Spleen (tissue), 11 donors: ENCODE measurements around the gene ATP1A2. TPM values are rescaled to one million over a fixed set of nuclear protein-coding genes. Genes with fewer than 3 reads are reported as not detected.
A peak's percentile ranks its signal among the peaks of the same experiment; 100 is the strongest.
"Not testable (repeated sequence)": the region's sequence is repeated elsewhere in the genome, so short reads cannot be mapped to it uniquely, and the experiment has no call there.

ENCODE experiments used
- DNase-seq: peaks from one replicate; pipeline ENCODE4 v3.0.0-alpha.2; 2020
- H3K27ac ChIP-seq, 8 donors: fragments of 200-600 bp; sonication (generic) in 7 of 8; 1 replicate in 4 of 8; 2 replicates in 4 of 8; pipeline versions ENCODE4 v1.5.0 to v1.8.0; 2016 to 2021; ENCODE audit warnings: inconsistent platforms in 4 of 8, mild to moderate bottlenecking in 4 of 8, moderate library complexity in 1 of 8
- H3K27me3 ChIP-seq, 7 donors: fragments of 200-600 bp; sonication (generic) in 6 of 7; replicated peaks in 1 of 7; 1 replicate in 4 of 7; 2 replicates in 3 of 7; pipeline versions ENCODE4 v1.5.0 to v1.8.0; 2016 to 2021; ENCODE audit warnings: inconsistent platforms in 3 of 7, mild to moderate bottlenecking in 1 of 7
- H3K36me3 ChIP-seq, 6 donors: fragments of 200-600 bp; sonication (generic) in 5 of 6; 1 replicate in 4 of 6; 2 replicates in 2 of 6; pipeline versions ENCODE4 v1.5.0 to v1.8.0; 2016 to 2021; ENCODE audit warnings: inconsistent platforms in 2 of 6
- H3K4me1 ChIP-seq, 6 donors: fragments of 200-600 bp; sonication (generic) in 5 of 6; 1 replicate in 3 of 6; 2 replicates in 3 of 6; pipeline versions ENCODE4 v1.5.0 to v1.8.0; 2016 to 2021; ENCODE audit warnings: inconsistent platforms in 3 of 6
- H3K4me3 ChIP-seq, 8 donors: fragments of 200-600 bp; sonication (generic) in 7 of 8; 1 replicate in 4 of 8; 2 replicates in 4 of 8; pipeline versions ENCODE4 v1.5.0 to v1.8.0; 2016 to 2021; ENCODE audit warnings: inconsistent platforms in 4 of 8, mild to moderate bottlenecking in 4 of 8, moderate library complexity in 2 of 8
- H3K9me3 ChIP-seq, 8 donors: fragments of 200-600 bp; sonication (generic) in 7 of 8; 1 replicate in 4 of 8; 2 replicates in 4 of 8; pipeline versions ENCODE4 v1.5.0 to v1.8.0; 2016 to 2021; ENCODE audit warnings: inconsistent platforms in 4 of 8
- POLR2A ChIP-seq, 3 donors: fragments of 450-650 bp; IDR thresholded peaks; one replicate each; pipeline ENCODE4 v1.5.1; 2017; ENCODE audit warnings: antibody characterized with exemption in 3 of 3, mild to moderate bottlenecking in 1 of 3
- POLR2AphosphoS5 ChIP-seq, 3 donors: sonication (generic); formaldehyde crosslinking; IDR thresholded peaks; one replicate each; pipeline ENCODE4 v1.5.1; 2017; ENCODE audit warnings: antibody characterized with exemption in 3 of 3
- WGBS, 5 donors: extraction: QIAGEN DNeasy Blood & Tissue Kit in 3 of 5; methylation state at CpG; one replicate each; pipeline versions ENCODE4 v1.1.5 to v1.1.7; 2013 to 2018; 5-methylcytosine and 5-hydroxymethylcytosine counted together
- intact Hi-C: fragments of 100-400 bp; cut with DNase I; formaldehyde crosslinking; loops from one replicate; pipeline ENCODE4 v1.15.0; 2023; ENCODE audit warnings: low total_unique reads
- polyA plus RNA-seq, 3 donors: library from polyadenylated mRNA; stranded (reverse); fragments of 200-250 nt; gene quantifications; one replicate each; pipeline ENCODE4 v1.2.1, GENCODE V29; 2013
- total RNA-seq, 7 donors: library from RNA; depleted of rRNA in 3 of 7; stranded (reverse); fragments of >200 nt in 3 of 7; fragmentation: NEBNext Ultra II Directional in 4 of 7; extraction: Animal tissue kit (Norgen Biotek cat#: 25700) in 4 of 7; gene quantifications; one replicate each; pipeline versions ENCODE4 v1.1.0 to v1.2.1, GENCODE V29; 2016 to 2021
- TF ChIP-seq, protein P1 (sequence below), 11 experiments: fragments of 200-600 bp in 7 of 11; fragments of 450-650 bp in 4 of 11; sonication (generic) in 4 of 11; IDR thresholded peaks in 8 of 11; conservative IDR thresholded peaks in 3 of 11; 1 replicate in 7 of 11; 2 replicates in 4 of 11; pipeline versions ENCODE4 v1.4.0 to v1.8.0; 2016 to 2021; ENCODE audit warnings: antibody characterized with exemption in 11 of 11, inconsistent platforms in 4 of 11, mild to moderate bottlenecking in 1 of 11
- donor health status: healthy with polysubstance abuse.
- donor health status: DM: no; HTN: no; CAD: no; lungs with moderate emphysema.
- donor health status: DM: no; HTN: no; CAD: no.
- donor health status: Bipolar disorder and iron deficiency.
- donor health status: healthy.
- donor health status: DM: no; HTN: no; CAD: no.
- donor health status: DM: yes; HTN: yes; CAD: no.

The ATP1A2 gene
- total and polyA plus RNA-seq, 10 donors = 0.13 to 19.1 (median 0.85) TPM

DNA sequence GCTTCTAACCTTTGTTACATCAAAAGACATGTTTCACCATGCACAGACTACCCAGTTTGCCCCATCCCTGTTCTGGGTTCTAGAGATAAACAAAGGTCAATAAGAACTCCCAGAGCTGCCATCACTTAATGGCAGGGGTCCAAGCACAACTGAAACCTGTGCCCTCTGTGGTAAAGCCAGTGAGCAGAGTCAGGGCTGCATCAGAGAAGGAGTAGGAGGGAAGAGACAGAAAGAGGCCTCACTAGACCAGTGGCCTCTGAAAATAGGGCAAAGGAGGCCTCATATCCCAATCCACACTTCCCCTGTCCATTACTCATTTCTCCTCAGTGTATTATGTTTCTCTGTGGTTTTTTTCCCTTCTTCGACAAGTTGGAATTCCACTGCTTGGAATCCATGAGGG, 10.2 kb downstream of the ATP1A2 start:
- H3K4me1 ChIP-seq = no peaks in the 10 kb centered on the region

DNA sequence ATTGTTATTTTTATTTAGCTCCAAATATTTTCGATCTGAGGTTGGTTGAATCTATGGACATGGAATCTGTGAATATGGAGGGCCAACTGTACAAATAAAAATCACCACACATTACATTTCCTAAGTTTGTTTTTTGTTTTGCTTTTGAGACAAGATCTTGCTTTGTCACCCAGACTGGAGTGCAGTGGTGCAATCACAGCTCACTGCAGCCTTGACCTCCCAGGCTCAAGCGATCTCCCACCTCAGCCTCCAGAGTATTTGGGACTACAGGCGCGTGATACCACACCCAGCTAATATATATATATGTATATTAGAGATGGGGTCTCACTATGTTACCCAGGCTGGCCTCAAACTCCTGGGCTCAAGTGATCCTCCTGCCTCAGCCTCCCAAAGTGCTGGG, 10.8 kb downstream of the ATP1A2 start:
- H3K27ac ChIP-seq, H3K4me3 ChIP-seq, H3K36me3 ChIP-seq, intact Hi-C loops, H3K4me1 ChIP-seq, H3K9me3 ChIP-seq, H3K27me3 ChIP-seq, DNase-seq: not testable (repeated sequence)
- 67 to 77% (median 70%) methylated on average over 4 of the region's 4 CpGs for WGBS, 5 donors

More for the DNA sequence above, 10.2 kb downstream of the ATP1A2 start:
- H3K27ac ChIP-seq = no peak overlapping the region
- intact Hi-C loops = no loop called here
- no peak overlapping the region for H3K4me3 ChIP-seq
- TF ChIP-seq POLR2AphosphoS5 (IDR thresholded peaks at IDR 0.05) (no peak), POLR2A (IDR thresholded peaks at IDR 0.05) (no peak)
- TF ChIP-seq, protein P1, sequence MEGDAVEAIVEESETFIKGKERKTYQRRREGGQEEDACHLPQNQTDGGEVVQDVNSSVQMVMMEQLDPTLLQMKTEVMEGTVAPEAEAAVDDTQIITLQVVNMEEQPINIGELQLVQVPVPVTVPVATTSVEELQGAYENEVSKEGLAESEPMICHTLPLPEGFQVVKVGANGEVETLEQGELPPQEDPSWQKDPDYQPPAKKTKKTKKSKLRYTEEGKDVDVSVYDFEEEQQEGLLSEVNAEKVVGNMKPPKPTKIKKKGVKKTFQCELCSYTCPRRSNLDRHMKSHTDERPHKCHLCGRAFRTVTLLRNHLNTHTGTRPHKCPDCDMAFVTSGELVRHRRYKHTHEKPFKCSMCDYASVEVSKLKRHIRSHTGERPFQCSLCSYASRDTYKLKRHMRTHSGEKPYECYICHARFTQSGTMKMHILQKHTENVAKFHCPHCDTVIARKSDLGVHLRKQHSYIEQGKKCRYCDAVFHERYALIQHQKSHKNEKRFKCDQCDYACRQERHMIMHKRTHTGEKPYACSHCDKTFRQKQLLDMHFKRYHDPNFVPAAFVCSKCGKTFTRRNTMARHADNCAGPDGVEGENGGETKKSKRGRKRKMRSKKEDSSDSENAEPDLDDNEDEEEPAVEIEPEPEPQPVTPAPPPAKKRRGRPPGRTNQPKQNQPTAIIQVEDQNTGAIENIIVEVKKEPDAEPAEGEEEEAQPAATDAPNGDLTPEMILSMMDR (IDR thresholded peaks at IDR 0.05 in 8 of 11, conservative IDR thresholded peaks at IDR 0.05 in 3 of 11) = no peak
- H3K27me3 ChIP-seq = no peaks in the 10 kb centered on the region
- no peaks in the 10 kb centered on the region for H3K9me3 ChIP-seq
- H3K36me3 ChIP-seq = no peaks in the 10 kb centered on the region
- no peak for DNase-seq
- WGBS, 5 donors = 70 to 88% (median 81%) methylated on average over 1 of the region's 1 CpG

DNA sequence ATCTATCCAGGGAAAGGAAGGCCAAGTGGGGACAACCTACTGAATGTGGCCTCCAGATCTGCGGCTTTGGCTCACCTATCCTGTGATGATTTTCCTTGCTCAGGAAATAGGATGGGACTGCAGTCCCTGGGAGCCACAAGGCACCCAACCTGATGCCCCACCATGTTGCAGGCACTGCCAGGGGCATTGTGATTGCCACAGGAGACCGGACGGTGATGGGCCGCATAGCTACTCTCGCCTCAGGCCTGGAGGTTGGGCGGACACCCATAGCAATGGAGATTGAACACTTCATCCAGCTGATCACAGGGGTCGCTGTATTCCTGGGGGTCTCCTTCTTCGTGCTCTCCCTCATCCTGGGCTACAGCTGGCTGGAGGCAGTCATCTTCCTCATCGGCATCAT, 11.8 kb downstream of the ATP1A2 start:
- no peak overlapping the region for H3K27ac ChIP-seq
- no peaks in the 10 kb centered on the region for H3K36me3 ChIP-seq
- no peaks in the 10 kb centered on the region for H3K4me1 ChIP-seq
- H3K9me3 ChIP-seq = no peaks in the 10 kb centered on the region
- H3K4me3 ChIP-seq = no peak overlapping the region
- peak; percentile 35 for DNase-seq
- WGBS, 5 donors = 89 to 98% (median 92%) methylated on average over 5 to 9 of the region's 9 CpGs
- no peaks in the 10 kb centered on the region for H3K27me3 ChIP-seq
- no peak for TF ChIP-seq POLR2A (IDR thresholded peaks at IDR 0.05)
- TF ChIP-seq, protein P1 (IDR thresholded peaks at IDR 0.05 in 8 of 11, conservative IDR thresholded peaks at IDR 0.05 in 3 of 11) = no peak
- no peak for TF ChIP-seq POLR2AphosphoS5 (IDR thresholded peaks at IDR 0.05)
- intact Hi-C loops = no loop called here

DNA sequence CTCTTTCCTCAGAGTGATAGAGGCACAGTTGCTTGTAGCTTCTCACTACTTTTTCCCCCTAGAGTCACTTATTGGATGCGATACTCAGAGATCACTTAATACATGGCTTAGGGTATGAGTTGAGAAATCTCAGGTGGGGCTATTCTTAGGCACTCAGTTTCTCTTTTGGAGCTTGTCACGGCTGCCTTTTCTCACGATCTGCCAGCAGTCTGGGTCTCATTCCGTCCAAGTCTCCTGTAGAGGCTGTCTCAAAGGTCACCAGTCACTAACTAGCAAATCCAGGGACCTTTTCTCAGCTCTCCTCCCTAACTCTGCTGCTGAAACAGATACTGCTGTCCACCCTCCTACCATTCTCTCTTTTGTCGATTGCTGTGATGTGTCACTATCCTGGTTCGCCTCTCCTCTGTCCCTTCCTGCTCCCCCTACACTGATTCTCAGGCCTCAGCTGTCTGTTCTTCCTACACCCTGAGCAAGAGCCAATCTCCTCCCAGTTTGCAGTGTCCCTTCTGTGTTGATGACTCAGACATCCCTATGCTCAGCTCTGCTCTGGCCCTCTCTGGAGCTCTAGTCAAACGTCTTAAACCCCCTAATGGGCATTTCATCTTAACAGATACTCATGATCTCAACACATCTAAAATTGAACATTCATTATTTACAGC, 12.4 kb downstream of the ATP1A2 start:
- peak; percentile 7 for DNase-seq
- 72 to 87% (median 76%) methylated on average over 7 of the region's 7 CpGs for WGBS, 5 donors
- H3K27me3 ChIP-seq = no peaks in the 10 kb centered on the region
- no peaks in the 10 kb centered on the region for H3K4me1 ChIP-seq
- intact Hi-C loops = no loop called here
- TF ChIP-seq POLR2AphosphoS5 (IDR thresholded peaks at IDR 0.05) (no peak), POLR2A (IDR thresholded peaks at IDR 0.05) (no peak)
- TF ChIP-seq, protein P1 (IDR thresholded peaks at IDR 0.05 in 8 of 11, conservative IDR thresholded peaks at IDR 0.05 in 3 of 11) = no peak
- no peak overlapping the region for H3K4me3 ChIP-seq
- H3K36me3 ChIP-seq = no peaks in the 10 kb centered on the region
- no peak overlapping the region for H3K27ac ChIP-seq
- H3K9me3 ChIP-seq = no peaks in the 10 kb centered on the region
